Measurements from ENCODE around the gene PHKG1. TPM values are rescaled to one million over a fixed set of nuclear protein-coding genes. Genes with fewer than 3 reads are reported as not detected.

PHKG1 gene
- total RNA-seq, 1 experiment from 2014 or later, result 1.1 TPM

DNA sequence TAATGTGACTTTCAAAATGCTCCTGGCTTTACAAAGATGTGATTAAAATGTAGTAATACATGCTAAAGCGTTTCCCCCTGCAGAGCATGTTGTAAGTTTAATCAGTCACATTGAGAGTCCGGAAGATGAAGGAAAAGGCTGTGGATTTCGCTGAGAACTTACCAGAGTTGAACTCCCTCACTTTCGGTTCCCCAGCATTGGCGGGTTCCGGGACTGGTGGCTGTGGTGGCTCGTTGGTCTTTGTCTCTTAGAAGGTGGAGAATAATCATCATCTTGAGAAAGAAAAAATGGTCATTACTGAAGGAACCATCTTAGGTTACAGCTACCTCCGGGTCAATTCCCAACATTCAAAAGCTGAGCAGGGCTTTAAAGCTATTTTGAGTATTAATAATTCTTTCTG, 33.1 kb upstream of the PHKG1 start:
- Mint-ChIP-seq H3K4me1 (ENCODE audit: low read depth, unreplicated experiment) (no peaks in the 10 kb centered on the region), H3K27ac (ENCODE audit: unreplicated experiment) (no peak overlapping the region), H3K4me3 (ENCODE audit: unreplicated experiment) (no peak overlapping the region), H3K9me3 (ENCODE audit: unreplicated experiment) (peaks cover 10% of the 10 kb centered on the region), H3K27me3 (ENCODE audit: insufficient read depth, unreplicated experiment) (no peaks in the 10 kb centered on the region), H3K36me3 (ENCODE audit: insufficient read depth, unreplicated experiment) (no peaks in the 10 kb centered on the region)
- Histone ChIP-seq H3K36me3 (ENCODE audit: control insufficient read depth, insufficient read depth, low read length) (no peaks in the 10 kb centered on the region), H3K27me3 (replicated peaks; ENCODE audit: control insufficient read depth, insufficient read depth, low read length) (no peaks in the 10 kb centered on the region), H3K4me1 (no peaks in the 10 kb centered on the region), H3K9me3 (no peaks in the 10 kb centered on the region), H3K4me3 (ENCODE audit: low read depth, low read length) (no peak overlapping the region)
- ChIA-PET CTCF (no interaction called here), POLR2A (no interaction called here)
- intact Hi-C loops (cut with micrococcal nuclease; ENCODE audit: unreplicated experiment), result no loop called here
- TF ChIP-seq, protein P1, sequence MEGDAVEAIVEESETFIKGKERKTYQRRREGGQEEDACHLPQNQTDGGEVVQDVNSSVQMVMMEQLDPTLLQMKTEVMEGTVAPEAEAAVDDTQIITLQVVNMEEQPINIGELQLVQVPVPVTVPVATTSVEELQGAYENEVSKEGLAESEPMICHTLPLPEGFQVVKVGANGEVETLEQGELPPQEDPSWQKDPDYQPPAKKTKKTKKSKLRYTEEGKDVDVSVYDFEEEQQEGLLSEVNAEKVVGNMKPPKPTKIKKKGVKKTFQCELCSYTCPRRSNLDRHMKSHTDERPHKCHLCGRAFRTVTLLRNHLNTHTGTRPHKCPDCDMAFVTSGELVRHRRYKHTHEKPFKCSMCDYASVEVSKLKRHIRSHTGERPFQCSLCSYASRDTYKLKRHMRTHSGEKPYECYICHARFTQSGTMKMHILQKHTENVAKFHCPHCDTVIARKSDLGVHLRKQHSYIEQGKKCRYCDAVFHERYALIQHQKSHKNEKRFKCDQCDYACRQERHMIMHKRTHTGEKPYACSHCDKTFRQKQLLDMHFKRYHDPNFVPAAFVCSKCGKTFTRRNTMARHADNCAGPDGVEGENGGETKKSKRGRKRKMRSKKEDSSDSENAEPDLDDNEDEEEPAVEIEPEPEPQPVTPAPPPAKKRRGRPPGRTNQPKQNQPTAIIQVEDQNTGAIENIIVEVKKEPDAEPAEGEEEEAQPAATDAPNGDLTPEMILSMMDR (IDR thresholded peaks at IDR 0.05; ENCODE audit: insufficient read depth in 1 of 2, low read depth in 1 of 2, low read length in 1 of 2, severe bottlenecking in 1 of 2, unreplicated experiment in 1 of 2), result no peak
- BruUV-seq (replicated peaks), result no TSS peak
- DNase-seq, result no peak

DNA sequence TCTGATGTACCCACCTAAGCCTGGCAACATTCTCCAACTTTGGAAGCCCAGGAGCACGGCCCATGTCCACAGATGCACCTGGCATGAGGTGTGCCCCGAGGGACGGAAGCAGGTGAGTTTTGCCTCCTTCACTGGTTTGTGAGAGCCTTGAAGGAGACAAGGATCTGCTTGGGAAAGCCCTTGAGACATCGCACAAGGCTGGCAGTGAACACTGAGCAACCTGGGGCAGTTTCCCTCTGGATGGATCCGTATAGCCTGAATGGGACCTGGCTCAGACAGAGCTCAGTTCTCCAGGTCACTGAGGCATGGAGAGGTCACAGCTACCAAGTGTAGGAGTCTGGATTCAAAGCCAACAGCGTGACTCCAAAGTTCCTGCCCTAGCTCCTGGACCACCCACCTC, 32.2 kb upstream of the PHKG1 start:
- no peak overlapping the region for H3K27ac Mint-ChIP-seq (ENCODE audit: unreplicated experiment)
- ChIA-PET POLR2A (no interaction called here), CTCF (no interaction called here)
- H3K9me3 ChIP-seq, result no peaks in the 10 kb centered on the region
- no peaks in the 10 kb centered on the region for H3K4me1 Mint-ChIP-seq (ENCODE audit: low read depth, unreplicated experiment)
- no peaks in the 10 kb centered on the region for H3K36me3 ChIP-seq (ENCODE audit: control insufficient read depth, insufficient read depth, low read length)
- intact Hi-C loops (cut with micrococcal nuclease; ENCODE audit: unreplicated experiment), result no loop called here
- H3K27me3 ChIP-seq (replicated peaks; ENCODE audit: control insufficient read depth, insufficient read depth, low read length), result no peaks in the 10 kb centered on the region
- no peaks in the 10 kb centered on the region for H3K36me3 Mint-ChIP-seq (ENCODE audit: insufficient read depth, unreplicated experiment)
- TF ChIP-seq, protein P1 (IDR thresholded peaks at IDR 0.05; ENCODE audit: insufficient read depth in 1 of 2, low read depth in 1 of 2, low read length in 1 of 2, severe bottlenecking in 1 of 2, unreplicated experiment in 1 of 2), result no peak
- no peaks in the 10 kb centered on the region for H3K4me1 ChIP-seq
- H3K4me3 Mint-ChIP-seq (ENCODE audit: unreplicated experiment), result no peak overlapping the region
- peaks cover 10% of the 10 kb centered on the region for H3K9me3 Mint-ChIP-seq (ENCODE audit: unreplicated experiment)
- no peaks in the 10 kb centered on the region for H3K27me3 Mint-ChIP-seq (ENCODE audit: insufficient read depth, unreplicated experiment)
- no peak overlapping the region for H3K4me3 ChIP-seq (ENCODE audit: low read depth, low read length)
- no peak for DNase-seq
- BruUV-seq (replicated peaks), result no TSS peak

DNA sequence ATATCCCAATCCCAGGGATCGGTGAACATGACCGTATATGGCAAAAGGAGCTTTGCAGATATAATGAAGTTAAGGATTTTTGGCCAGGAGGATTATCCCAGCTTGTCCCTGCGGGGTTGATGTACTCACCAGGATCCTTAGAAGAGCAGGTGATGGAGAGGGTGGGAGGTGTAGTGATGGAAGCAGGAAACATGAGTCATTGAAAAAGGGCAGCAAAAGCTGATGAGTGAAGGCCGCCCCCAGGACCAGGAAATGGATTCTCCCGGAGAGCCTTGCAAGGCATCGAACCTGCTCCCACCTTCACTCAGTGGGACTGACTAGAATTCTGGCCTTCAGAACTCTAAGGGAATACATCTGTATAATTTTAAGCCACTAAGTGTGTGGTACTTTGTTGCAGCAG, 28.7 kb upstream of the PHKG1 start:
- Mint-ChIP-seq H3K9me3 (ENCODE audit: unreplicated experiment) (no peaks in the 10 kb centered on the region), H3K27me3 (ENCODE audit: insufficient read depth, unreplicated experiment) (no peaks in the 10 kb centered on the region), H3K4me1 (ENCODE audit: low read depth, unreplicated experiment) (no peaks in the 10 kb centered on the region), H3K27ac (ENCODE audit: unreplicated experiment) (no peak overlapping the region), H3K36me3 (ENCODE audit: insufficient read depth, unreplicated experiment) (no peaks in the 10 kb centered on the region), H3K4me3 (ENCODE audit: unreplicated experiment) (no peak overlapping the region)
- Histone ChIP-seq H3K36me3 (ENCODE audit: control insufficient read depth, insufficient read depth, low read length) (no peaks in the 10 kb centered on the region), H3K4me1 (no peaks in the 10 kb centered on the region), H3K4me3 (ENCODE audit: low read depth, low read length) (no peak overlapping the region), H3K27me3 (replicated peaks; ENCODE audit: control insufficient read depth, insufficient read depth, low read length) (no peaks in the 10 kb centered on the region), H3K9me3 (no peaks in the 10 kb centered on the region)
- no peak for DNase-seq
- ChIA-PET CTCF (no interaction called here), POLR2A (no interaction called here)
- intact Hi-C loops (cut with micrococcal nuclease; ENCODE audit: unreplicated experiment), result no loop called here
- BruUV-seq (replicated peaks), result no TSS peak
- TF ChIP-seq, protein P1 (IDR thresholded peaks at IDR 0.05; ENCODE audit: insufficient read depth in 1 of 2, low read depth in 1 of 2, low read length in 1 of 2, severe bottlenecking in 1 of 2, unreplicated experiment in 1 of 2), result no peak
